Dermis microvascular lymphatic vessel endothelial cell (primary cell): ENCODE results near the gene CREM. TPM values are rescaled to one million over a fixed set of nuclear protein-coding genes. Genes with fewer than 3 reads are reported as not detected.

Source experiments
- DNase-seq, 2 donors: peaks; one replicate each; pipeline versions ENCODE4 v3.0.0 to v3.0.0-alpha.2; 2010; ENCODE audit warnings: low read depth in 2 of 2
- total RNA-seq: library from RNA; depleted of rRNA; stranded (reverse); fragments of >200 nt; gene quantifications from 2 replicates; pipeline ENCODE4 v1.2.1, GENCODE V29; 2014

CREM gene
- total RNA-seq, 1 donor from 2014 or later, result 66.1 TPM

DNA sequence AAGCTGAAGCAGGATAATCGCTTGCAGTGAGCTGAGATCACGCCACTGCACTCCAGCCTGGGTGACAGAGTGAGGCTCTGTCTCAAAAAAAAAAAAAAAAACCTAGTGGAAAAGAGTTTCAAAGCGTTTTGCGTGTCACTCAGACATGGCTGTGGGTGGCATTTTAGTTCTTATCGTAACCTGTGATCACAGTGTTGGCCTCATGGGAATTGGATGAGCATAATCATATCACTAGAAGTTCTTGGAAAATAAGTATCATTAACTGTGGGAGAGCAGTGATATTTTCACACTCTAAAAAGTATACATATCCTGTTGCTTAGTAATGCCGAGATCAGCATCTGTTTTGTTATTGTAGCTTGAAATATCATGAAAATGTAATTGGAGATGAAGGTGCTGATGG lies 92.6 kb downstream of the CREM start:
- DNase-seq, result no peak

DNA sequence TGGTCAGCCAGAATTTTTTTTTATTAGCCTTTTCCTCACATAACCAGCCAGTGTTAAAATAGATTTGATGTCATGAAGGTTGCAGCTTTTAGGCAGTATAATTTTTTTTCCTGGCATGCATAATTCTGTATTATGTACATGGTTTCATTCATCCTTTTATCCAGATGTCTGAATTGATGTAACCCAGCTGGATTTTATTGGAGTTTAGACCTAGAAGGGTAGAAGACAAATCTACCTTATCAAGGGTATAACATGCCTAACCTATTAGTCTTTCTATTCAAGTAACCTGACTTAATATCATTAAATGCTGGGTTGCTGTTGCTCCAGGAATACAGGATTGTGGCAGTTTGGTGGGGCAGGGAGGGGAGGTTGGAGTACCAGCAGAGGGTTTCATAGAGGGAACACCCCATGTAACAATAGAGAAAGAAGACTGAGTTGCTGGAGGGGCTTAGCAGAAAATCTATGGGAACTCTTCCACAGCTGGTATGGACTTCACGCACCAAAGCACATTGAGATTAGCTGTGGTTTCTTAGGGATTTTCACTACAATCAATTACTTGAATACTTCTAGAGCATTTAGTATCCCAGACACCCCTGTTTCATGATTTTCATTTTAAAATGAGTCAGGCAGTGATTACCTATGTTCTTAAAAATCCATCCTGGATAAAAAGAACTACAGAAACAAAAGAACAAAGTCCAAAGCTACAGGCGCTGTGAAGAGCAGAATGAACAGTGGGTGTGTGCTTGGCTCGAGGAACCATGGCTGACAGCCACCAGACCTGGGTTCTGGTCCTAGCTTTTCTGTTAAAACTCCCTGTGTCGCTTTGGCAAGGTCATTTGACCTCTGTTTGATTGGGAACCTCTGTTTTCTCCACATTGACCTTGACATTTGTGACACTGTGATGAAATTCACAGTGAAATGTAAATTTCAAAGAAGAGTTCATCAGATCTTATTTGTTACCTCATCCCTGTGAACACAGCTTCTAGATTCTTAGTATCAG lies 93.5 kb downstream of the CREM start:
- DNase-seq, result no peak

DNA sequence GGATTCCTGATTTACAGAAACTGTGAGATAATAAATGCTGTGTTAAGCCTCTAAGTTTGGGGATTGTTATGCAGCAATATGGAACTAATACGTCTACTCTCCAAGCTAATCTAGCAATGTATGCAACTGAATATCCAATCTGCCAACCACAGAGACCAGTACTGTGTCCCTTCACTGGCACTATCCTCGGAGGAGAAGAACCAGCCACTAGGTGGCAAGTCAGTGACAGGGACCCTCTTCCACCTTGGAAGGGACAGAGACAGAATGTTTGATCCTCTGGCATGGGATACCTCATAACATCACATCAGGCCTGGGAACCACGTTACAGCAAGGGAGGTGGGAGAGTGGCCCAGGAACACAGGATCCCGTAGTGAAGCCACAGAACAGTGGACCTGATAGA lies 96.4 kb downstream of the CREM start:
- no peak for DNase-seq

DNA sequence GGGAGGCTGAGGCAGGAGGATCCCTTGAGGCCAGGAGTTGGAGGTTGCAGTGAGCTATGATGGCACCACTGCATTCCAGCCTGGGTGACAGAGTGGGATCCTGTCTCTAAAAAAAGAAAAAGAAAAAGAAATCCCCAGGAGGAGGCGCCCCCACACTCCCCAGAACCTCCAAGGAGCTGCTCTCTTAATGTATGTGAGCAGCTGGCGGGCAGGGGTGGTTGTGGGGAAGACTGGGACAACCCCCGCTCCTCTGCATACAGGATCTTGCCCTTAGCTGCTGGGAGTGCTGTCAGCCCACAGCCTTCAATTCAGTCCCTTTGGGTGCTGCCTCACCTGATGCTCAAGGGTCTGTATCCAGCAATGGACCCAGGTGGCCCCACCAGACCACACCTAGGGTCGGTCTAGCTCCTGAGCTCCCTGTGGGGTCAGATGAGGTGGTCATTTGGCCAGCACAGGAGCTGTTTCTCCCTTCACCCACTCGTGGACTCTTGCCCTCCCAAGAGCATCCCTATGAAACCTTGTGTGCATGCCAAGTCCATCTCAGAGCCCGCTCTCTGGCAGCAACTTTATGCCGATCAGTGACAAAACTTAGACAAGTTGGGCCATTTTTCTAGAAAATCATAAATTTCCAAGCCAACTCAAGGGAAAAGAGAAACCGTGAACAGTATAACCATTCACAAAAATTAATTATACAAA lies 97.5 kb downstream of the CREM start:
- no peak for DNase-seq

DNA sequence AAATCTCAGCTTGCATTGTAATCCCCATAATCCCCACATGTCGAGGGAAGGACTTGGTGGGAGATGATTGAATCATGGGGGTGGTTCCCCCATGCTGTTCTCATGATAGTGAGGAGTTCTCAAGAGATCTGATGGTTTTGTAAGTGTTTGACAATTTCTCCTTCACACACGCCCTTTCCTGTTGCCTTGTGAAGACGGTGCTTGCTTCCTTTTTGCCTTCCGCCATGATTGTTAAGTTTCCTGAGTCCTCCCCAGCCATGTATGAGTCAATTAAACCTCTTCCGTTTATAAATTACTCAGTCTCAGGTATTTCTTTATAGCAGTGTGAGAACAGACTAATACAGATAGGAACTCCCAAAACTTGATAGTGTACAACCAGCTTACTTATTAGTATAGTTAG lies 98.6 kb downstream of the CREM start:
- peak in 1 of 2 donors; percentile 91 for DNase-seq

DNA sequence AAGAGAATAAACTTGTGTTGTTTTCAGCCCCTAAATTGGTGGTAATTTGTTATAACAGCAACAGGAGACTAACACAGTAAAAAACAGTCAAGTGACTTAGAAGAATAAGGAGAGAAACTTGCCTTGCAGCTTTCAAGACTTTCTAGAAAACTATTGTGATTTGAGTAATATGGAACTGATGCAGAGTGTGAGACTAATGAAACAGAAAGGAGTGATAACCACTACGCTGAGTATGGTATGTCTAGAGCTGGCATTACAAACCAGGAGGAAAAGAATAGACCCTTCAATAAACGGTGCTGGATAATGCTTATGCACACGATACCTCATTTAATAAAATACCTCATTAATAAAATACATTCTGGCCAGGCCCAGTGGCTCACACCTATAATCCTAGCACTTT lies 99.9 kb downstream of the CREM start:
- no peak for DNase-seq

DNA sequence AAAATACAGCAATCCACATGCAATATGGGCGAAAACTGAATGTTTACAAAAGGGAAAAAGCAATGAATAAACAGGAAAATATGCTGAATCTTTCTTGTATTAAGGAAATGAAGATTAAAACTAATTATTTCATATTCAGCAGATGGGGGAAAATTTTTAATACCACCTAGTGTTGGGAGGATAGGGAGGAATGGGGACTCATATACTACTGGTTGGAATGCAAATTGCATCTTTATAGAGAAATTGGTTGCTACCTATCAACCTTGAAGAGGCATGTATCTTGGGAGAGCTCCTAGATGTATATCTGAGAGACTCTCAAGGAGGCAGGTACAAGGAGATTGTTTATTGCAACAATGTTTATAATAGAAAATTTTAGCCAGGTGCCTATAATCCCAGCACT lies 101.4 kb downstream of the CREM start:
- DNase-seq, result no peak

DNA sequence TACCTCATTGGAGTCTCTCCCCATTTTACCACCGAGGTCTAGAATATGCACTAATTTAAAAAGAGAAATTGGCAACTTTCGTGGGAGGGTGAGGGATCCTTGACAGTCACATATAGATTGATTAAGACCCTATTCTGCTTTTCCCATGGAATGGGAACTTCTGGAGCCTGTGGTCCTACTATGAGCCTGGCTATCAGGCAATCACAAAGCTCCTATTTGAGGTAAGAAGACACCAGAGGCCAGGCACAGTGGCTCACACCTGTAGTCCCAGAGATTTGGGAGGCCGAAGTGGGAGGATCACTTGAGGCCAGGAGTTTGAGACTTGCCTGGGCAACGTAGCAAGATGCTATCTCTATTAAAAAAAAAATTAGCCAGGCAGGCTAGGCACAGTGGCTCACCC lies 105.0 kb downstream of the CREM start:
- DNase-seq, result no peak

DNA sequence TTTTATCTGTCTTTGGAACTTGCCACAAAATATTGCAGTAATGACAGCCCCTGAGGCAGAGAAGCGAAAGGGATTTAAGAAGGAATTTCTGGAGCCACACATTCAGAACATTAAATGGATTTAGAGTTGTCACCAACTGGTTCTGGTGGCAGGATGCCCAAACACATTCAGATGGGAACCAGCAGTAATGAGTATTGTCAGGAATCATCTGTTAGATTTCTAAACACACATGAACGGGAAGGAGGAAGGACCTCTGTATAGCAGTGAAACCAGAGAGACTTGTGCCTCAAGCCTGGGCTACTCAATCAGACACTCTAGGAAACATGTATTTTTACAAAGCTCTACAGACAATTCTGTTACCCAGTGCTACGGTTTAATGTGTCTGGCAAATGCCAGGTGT lies 105.9 kb downstream of the CREM start:
- DNase-seq, result no peak

DNA sequence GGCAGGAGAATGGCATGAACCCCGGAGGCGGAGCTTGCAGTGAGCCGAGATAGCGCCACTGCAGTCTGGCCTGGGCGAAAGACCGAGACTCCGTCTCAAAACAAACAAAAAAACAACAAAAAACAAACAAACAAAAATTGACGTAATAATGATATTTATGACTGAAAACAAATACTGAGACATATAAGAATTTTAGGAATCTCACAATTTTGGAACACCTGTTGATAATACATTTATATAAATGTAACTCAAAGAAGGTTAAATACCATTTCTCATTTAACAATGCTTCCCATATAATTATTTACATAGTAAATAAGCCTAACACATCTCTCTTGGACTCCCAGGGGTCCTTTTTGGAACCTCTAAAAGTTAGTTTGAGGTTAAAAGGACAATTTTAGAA lies 107.4 kb downstream of the CREM start:
- DNase-seq, result no peak

DNA sequence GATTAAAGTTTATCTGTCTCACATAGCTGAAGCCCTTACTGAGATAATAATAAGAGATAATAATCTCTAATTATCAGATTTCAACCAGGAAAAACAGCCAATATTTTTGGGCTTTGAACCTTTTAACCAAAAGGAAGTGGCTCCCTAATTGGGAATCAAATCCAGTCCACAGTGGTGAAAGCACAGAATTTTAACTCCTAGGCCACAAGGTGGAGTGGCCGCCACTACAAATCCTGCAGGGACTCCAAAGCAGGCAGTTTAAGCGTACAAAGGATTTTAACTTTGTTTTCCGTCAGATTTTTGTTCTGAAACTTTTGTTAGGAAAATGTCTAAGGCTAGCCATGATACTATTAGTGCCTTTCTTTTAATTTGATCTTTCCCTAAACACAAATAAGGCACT lies 110.1 kb downstream of the CREM start:
- no peak for DNase-seq

DNA sequence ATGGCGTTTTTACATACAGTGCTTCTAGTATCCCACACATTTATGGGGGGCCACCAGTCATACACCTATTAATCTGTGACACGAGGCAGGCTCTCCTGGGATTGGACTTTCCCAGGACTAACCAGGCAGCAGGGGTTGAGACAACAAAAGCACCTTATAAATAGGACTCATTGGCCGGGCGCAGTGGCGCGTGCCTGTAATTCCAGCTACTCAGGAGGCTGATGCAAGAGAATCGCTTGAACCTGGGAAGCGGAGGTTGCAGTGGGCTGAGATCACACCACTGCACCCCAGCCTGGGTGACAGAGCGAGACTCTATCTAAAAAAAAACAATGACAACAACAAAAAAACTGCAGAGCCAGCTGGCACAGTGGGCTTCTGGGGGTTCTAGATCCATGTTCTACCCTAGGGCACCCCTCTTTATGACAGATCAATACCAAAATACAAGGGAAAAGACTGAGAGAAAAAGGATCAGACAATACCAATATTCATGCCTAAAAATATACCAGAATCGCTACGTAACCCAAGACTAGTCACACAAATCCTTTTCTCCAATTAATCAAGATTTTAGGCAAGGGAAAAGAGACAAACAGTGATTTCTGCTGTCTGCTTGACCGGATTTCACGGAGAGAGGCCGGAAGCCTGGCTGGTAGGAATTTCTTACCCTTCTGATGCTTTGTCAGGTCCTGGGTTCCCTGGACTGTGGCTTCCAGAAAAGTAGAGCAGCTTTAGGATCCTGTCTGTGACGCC lies 111.3 kb downstream of the CREM start:
- DNase-seq, result no peak

DNA sequence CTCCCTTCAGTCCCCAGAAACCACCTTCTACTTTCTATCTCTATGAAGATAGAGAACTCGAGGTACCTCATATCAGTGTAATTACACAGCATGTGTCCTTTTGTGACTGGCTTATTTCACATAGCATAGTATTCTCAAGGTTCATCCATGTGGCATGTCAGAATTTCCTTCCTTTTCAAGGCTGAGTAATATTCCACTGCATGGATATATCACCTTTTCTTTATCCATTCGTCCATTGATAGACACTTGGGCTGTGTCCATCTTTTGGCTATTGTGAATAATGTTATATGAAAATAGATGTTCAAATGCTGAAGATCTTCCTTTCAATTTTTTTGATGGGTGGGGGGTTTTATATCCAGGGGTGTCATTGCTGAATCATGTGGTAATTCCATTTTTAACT lies 117.9 kb downstream of the CREM start:
- no peak for DNase-seq

DNA sequence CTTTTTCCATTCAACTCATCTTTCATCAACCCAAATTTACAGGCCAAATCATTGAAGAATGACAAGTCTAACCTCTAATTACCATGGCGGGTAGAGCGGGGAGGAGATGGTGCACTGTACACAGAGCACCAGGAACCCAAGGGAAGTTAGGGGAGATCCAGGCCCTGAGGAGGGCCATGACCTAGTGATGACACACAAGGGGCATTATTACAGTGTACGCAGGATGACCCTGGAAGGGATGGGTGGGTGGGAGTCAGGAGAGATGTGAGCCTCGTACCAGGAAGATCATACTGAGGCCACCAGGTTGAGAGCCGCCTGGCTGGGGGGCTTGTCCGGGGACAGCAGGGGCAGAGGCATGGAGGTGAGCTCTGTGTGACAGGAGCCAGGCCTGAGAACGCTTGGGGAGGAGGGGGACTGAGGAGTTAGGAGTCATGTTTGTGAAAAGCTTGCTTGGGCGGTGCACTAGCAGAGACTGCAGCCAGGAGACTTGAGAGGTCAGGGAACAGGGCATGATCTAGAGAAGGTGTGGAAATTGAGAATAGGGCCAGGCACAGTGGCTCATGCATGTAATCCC lies 120.2 kb downstream of the CREM start:
- DNase-seq, result no peak

DNA sequence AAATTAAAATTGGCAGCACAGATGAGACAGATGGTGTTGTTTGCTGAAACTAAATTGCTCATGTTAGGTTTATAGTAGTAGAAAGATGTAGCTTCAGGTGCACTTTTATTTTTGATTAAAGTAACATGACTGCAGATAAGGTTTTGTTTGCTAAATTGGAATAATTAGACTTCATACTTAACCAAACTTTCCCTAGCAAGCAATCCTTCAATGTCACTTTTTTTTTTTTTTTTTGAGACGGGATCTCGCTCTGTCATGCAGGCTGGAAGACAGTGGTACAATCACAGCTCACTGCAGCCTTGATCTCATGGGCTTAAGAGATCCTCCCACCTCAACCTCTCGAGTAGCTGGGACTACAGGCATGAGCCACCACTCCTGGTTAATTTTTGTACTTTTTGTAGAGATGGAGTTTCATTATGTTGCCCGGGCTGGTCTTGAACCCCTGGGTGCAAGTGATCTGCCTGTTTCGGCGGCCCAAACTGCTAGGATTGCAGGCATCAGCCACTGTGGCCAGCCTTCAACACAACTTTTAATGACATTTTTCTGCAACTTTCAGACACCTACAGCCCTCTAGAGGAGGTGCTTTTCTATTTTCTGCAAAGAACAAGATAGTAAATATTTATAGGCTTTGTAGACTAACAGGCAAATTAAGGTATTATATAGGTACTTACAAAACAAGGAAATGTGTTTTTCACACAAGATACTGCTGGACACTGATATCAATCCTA lies 124.9 kb downstream of the CREM start:
- no peak for DNase-seq

DNA sequence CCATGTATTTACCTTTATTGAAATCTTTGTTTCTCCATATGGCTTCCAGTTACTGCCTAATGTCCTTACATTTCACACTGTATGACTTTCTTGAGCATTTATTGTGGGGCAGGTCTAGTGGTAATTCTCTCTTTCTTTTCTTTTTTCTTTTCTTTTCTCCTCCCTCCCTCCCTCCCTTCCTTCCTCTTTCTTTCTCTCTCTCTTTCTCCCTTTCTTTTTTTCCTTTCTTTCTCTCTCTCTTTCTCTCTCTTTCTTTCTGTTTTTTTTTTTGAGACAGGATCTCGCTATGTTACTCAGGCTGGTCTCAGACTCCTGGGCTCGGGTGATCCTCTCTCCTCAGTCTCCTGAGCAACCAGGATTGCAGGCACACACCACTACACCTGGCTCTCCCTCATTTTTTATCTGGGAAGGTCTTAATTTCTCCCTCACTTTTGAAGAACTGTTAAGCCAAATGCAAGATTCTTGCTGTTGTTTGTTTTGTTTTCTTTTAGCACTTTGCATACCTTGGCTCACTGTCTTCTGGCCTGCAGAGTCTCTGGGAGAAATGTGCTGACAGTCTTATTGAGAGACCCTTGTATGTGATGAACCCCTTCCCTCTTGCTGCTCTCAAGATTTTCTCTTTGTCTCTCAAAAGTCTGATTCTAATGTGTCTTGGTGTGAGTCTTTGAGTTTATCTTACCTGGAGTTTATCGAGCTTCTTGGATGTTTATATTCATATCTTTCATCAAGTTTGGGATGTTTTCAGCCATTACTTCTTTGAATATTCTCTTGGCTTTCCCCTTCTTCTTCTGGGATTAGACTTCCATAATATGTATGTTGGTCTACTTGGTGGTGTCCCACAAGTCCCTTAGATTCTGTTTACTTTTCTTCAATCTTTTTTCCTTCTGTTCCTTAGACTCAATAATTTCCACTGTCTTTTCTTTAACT lies 130.7 kb downstream of the CREM start:
- no peak for DNase-seq

DNA sequence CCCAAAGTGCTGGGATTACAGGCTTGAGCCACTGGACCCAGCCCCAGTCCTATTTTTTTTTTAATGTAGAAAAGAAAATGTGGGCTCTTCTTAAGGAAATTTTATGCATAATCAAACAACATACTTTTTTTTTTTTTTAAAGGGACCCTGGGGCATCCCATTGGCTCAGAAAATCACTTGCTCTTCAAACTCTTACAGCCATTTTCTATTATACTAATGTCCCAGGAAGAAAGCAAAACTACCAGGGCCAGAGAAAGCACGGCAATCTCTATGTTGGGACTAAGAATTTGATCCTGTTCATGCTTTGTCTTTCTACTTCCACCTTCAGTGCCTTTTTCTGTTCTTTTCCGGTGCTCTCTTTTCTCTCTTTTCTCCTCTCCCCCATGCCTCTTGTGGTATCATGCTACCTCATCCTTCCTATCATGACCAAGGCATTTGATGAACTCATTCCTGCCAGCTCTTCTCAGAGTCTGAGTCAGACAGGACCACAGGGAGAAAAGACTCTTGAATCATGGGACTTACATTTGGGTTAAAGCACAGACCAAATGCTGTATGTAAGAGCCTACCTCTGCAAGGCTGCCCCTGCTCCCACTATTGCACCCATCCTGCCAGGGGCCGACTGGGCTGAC lies 133.2 kb downstream of the CREM start:
- peak in 1 of 2 donors; percentile 24 for DNase-seq

DNA sequence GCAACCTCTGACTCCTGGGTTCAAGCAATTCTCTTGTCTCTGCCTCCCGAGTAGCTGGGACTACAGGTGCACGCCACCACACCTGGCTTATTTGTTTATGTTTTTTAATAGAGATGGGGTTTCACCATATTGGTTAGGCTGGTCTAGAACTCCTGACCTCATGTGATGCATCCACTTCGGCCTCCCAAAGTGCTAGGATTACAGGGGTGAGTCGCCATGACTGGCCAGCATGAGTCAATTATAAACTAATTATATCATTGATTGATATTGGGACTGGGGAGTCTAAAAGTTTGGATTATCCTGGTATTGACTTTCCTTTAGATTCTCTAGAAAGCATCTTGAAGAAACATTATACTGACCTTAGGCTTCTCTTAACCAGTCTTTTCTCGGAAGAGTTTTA lies 135.8 kb downstream of the CREM start:
- DNase-seq, result no peak
